H9 (cell line): ENCODE measurements around the gene DSEL. TPM values are rescaled to one million over a fixed set of nuclear protein-coding genes. Genes with fewer than 3 reads are reported as not detected.

Source experiments
- DNase-seq: peaks from one replicate; pipeline ENCODE4 v3.0.0-alpha.2; 2017
- H2AFZ ChIP-seq: one replicate; pipeline ENCODE4 v1.6.1; 2013; ENCODE audit warnings: mild to moderate bottlenecking, low read length, control low read depth, moderate library complexity
- H2AK5ac ChIP-seq: 2 replicates; pipeline ENCODE4 v1.6.1; 2013; ENCODE audit warnings: low read length, control low read depth, mixed read lengths; ENCODE audit not compliant: insufficient read length
- H2BK120ac ChIP-seq: one replicate; pipeline ENCODE4 v1.6.1; 2013; ENCODE audit warnings: low read depth, mild to moderate bottlenecking, low read length, control low read depth, inconsistent platforms; ENCODE audit not compliant: poor library complexity, severe bottlenecking
- H2BK12ac ChIP-seq: 2 replicates; pipeline ENCODE4 v1.6.1; 2013; ENCODE audit warnings: low read length, control low read depth, mixed read lengths, low read depth; ENCODE audit not compliant: insufficient read length
- H2BK15ac ChIP-seq: 2 replicates; pipeline ENCODE4 v1.6.1; 2013; ENCODE audit warnings: low read depth, low read length, control low read depth
- H2BK20ac ChIP-seq: one replicate; pipeline ENCODE4 v1.6.1; 2013; ENCODE audit warnings: low read depth, mild to moderate bottlenecking, low read length, control low read depth, inconsistent platforms; ENCODE audit not compliant: poor library complexity, severe bottlenecking
- H2BK5ac ChIP-seq: 2 replicates; pipeline ENCODE4 v1.6.1; 2013; ENCODE audit warnings: low read length, control low read depth, mixed read lengths; ENCODE audit not compliant: insufficient read length
- H3K14ac ChIP-seq: 2 replicates; pipeline ENCODE4 v1.6.1; 2013; ENCODE audit warnings: low read length, control low read depth; ENCODE audit not compliant: insufficient read depth
- H3K18ac ChIP-seq: 2 replicates; pipeline ENCODE4 v1.6.1; 2013; ENCODE audit warnings: low read depth, mild to moderate bottlenecking, mixed read lengths, low read length, control low read depth; ENCODE audit not compliant: insufficient read length
- H3K23ac ChIP-seq: 2 replicates; pipeline ENCODE4 v1.6.1; 2013; ENCODE audit warnings: low read length, control low read depth, mixed read lengths, low read depth; ENCODE audit not compliant: insufficient read length
- H3K23me2 ChIP-seq: 2 replicates; pipeline ENCODE4 v1.6.1; 2013; ENCODE audit warnings: low read depth, mild to moderate bottlenecking, mixed read lengths, low read length, control low read depth; ENCODE audit not compliant: insufficient read length, poor library complexity, severe bottlenecking
- H3K27ac ChIP-seq: 2 replicates; pipeline ENCODE4 v1.5.1; 2013; ENCODE audit warnings: low read length, control low read depth, mixed read lengths, low read depth; ENCODE audit not compliant: insufficient read length
- H3K27me3 ChIP-seq: 2 replicates; pipeline ENCODE4 v1.6.1; 2013; ENCODE audit warnings: low read length, control low read depth, inconsistent platforms; ENCODE audit not compliant: insufficient read depth
- H3K4ac ChIP-seq: 2 replicates; pipeline ENCODE4 v1.6.1; 2013; ENCODE audit warnings: low read depth, mild to moderate bottlenecking, control low read depth, inconsistent platforms, low read length, moderate library complexity
- H3K4me1 ChIP-seq: 2 replicates; pipeline ENCODE4 v1.6.1; 2013; ENCODE audit warnings: low read length, control low read depth, inconsistent platforms; ENCODE audit not compliant: insufficient read depth
- H3K4me2 ChIP-seq: 2 replicates; pipeline ENCODE4 v1.6.1; 2013; ENCODE audit warnings: low read length, control low read depth, mixed read lengths; ENCODE audit not compliant: insufficient read length, insufficient read depth
- H3K56ac ChIP-seq: 2 replicates; pipeline ENCODE4 v1.6.1; 2013; ENCODE audit warnings: low read depth, mild to moderate bottlenecking, mixed read lengths, low read length, control low read depth; ENCODE audit not compliant: insufficient read length
- H3K79me1 ChIP-seq: 2 replicates; pipeline ENCODE4 v1.6.1; 2013; ENCODE audit warnings: low read depth, mild to moderate bottlenecking, moderate library complexity, low read length, control low read depth, inconsistent platforms; ENCODE audit not compliant: insufficient read depth, poor library complexity, severe bottlenecking
- H3K79me2 ChIP-seq: 2 replicates; pipeline ENCODE4 v1.6.1; 2013; ENCODE audit warnings: low read length, control low read depth, inconsistent platforms; ENCODE audit not compliant: insufficient read depth
- H3K9ac ChIP-seq: 2 replicates; pipeline ENCODE4 v1.6.1; 2013; ENCODE audit warnings: low read length, control low read depth, mixed read lengths; ENCODE audit not compliant: insufficient read length; ENCODE audit errors: extremely low read depth
- H3K9me3 ChIP-seq: one replicate; pipeline ENCODE4 v1.6.1; 2013; ENCODE audit warnings: low read depth, low read length, inconsistent platforms; ENCODE audit not compliant: control insufficient read depth
- H3T11ph ChIP-seq: one replicate; pipeline ENCODE4 v1.6.1; 2013; ENCODE audit warnings: mild to moderate bottlenecking, low read length, control low read depth, inconsistent platforms
- H4K20me1 ChIP-seq: one replicate; pipeline ENCODE4 v1.6.1; 2013; ENCODE audit not compliant: control insufficient read depth, insufficient read length, insufficient read depth
- H4K5ac ChIP-seq: 2 replicates; pipeline ENCODE4 v1.6.1; 2013; ENCODE audit warnings: low read depth, mild to moderate bottlenecking, mixed read lengths, low read length, control low read depth; ENCODE audit not compliant: insufficient read length
- H4K8ac ChIP-seq: replicated peaks from 2 replicates; pipeline ENCODE4 v1.6.1; 2013; ENCODE audit warnings: low read length, control low read depth, mixed read lengths, low read depth; ENCODE audit not compliant: insufficient read length
- H4K91ac ChIP-seq: 2 replicates; pipeline ENCODE4 v1.6.1; 2013; ENCODE audit warnings: low read depth, mild to moderate bottlenecking, moderate library complexity, mixed read lengths, low read length, control low read depth; ENCODE audit not compliant: insufficient read length
- H3K27ac Mint-ChIP-seq, 3 experiments: 2 replicates in 2 of 3; 3 replicates in 1 of 3; pipeline ENCODE4 v1.8.0; 2020 to 2021; ENCODE audit warnings: mixed read lengths in 3 of 3, mild to moderate bottlenecking in 1 of 3, moderate library complexity in 1 of 3
- H3K27me3 Mint-ChIP-seq: 2 replicates; pipeline ENCODE4 v1.8.0; 2021; ENCODE audit warnings: low read depth, mild to moderate bottlenecking, moderate library complexity, mixed read lengths
- H3K36me3 Mint-ChIP-seq, 3 experiments: 2 replicates in 2 of 3; 3 replicates in 1 of 3; pipeline ENCODE4 v1.8.0; 2020 to 2021; ENCODE audit warnings: low read depth in 3 of 3, mixed read lengths in 3 of 3; ENCODE audit not compliant: insufficient read depth in 1 of 3
- H3K4me1 Mint-ChIP-seq, 2 experiments: 2 replicates each; pipeline ENCODE4 v1.8.0; 2020; ENCODE audit warnings: mixed read lengths in 2 of 2
- H3K4me3 Mint-ChIP-seq, 2 experiments: 2 replicates in 1 of 2; 3 replicates in 1 of 2; pipeline ENCODE4 v1.8.0; 2020 to 2021; ENCODE audit warnings: mild to moderate bottlenecking in 2 of 2, mixed read lengths in 2 of 2, moderate library complexity in 1 of 2
- H3K9me3 Mint-ChIP-seq, 2 experiments: 2 replicates in 1 of 2; 3 replicates in 1 of 2; pipeline ENCODE4 v1.8.0; 2020; ENCODE audit warnings: mild to moderate bottlenecking in 2 of 2, mixed read lengths in 2 of 2, moderate library complexity in 1 of 2
- CTCF ChIP-seq: fragments of 200-600 bp; sonication (generic); conservative IDR thresholded peaks from 3 replicates; pipeline ENCODE4 v1.8.0; 2021; ENCODE audit warnings: antibody characterized with exemption, mild to moderate bottlenecking
- WGBS: extraction: QIAGEN DNeasy Blood & Tissue Kit; methylation state at CpG from one replicate; pipeline ENCODE4 v1.1.7; 2013; ENCODE audit warnings: missing lambda C conversion rate, low lambda C conversion rate, mixed read lengths; ENCODE audit not compliant: insufficient read length; ENCODE audit errors: extremely low coverage; 5-methylcytosine and 5-hydroxymethylcytosine counted together
- total RNA-seq: library from RNA; stranded (reverse); gene quantifications from 2 replicates; pipeline ENCODE4 v1.2.1, GENCODE V29; 2021

DSEL gene
- total RNA-seq, 1 experiment from 2014 or later = 6.0 TPM

- Histone ChIP-seq H3K9me3 (no peaks in the 10 kb centered on the region), H4K20me1 (no peaks in the 10 kb centered on the region), H3T11ph (no peak overlapping the region), H3K79me2 (no peaks in the 10 kb centered on the region), H2BK20ac (no peak overlapping the region), H3K23me2 (no peaks in the 10 kb centered on the region), H3K14ac (no peak overlapping the region), H2AK5ac (no peak overlapping the region), H3K56ac (no peak overlapping the region), H2BK12ac (no peak overlapping the region), H4K8ac (no peak overlapping the region), H3K4me2 (no peak overlapping the region), H4K91ac (no peak overlapping the region), H4K5ac (no peak overlapping the region), H2BK5ac (no peak overlapping the region), H3K27ac (no peak overlapping the region), H3K79me1 (no peaks in the 10 kb centered on the region), H3K4ac (no peak overlapping the region), H3K4me1 (no peaks in the 10 kb centered on the region; the same call in 1 of the 2 replicates), H2BK120ac (no peak overlapping the region), H2BK15ac (no peak overlapping the region), H3K23ac (no peak overlapping the region), H2AFZ (no peak overlapping the region), H3K27me3 (no peaks in the 10 kb centered on the region), H3K18ac (no peak overlapping the region), H3K9ac (no peak overlapping the region)
- H3K27me3 Mint-ChIP-seq = no peaks in the 10 kb centered on the region; the same call in 1 of the 2 replicates
- no peak overlapping the region for H3K4me3 Mint-ChIP-seq
- H3K4me1 Mint-ChIP-seq = peaks cover 15 to 16% of the 10 kb centered on the region in 2 experiments
- no CpG with 5 or more reads among the region's 4 CpGs for WGBS
- H3K36me3 Mint-ChIP-seq = peaks cover 0 to 2% (median 0%) of the 10 kb centered on the region in 3 experiments; a peak in 2 of 7 replicates
- no peak for DNase-seq
- H3K9me3 Mint-ChIP-seq = peaks cover 0 to 3% of the 10 kb centered on the region in 2 experiments; a peak in 2 of 5 replicates
- no peak overlapping the region for H3K27ac Mint-ChIP-seq
- TF ChIP-seq CTCF = no peak
These were observed 20.1 kb downstream of the DSEL start for GRCh38 chr18:67496469-67496868.
